Stomach (tissue), 9 donors: Measurements from ENCODE around the gene CD74. TPM values are rescaled to one million over a fixed set of nuclear protein-coding genes. Genes with fewer than 3 reads are reported as not detected.

Experiments used
- DNase-seq, 2 donors: peaks; one replicate each; pipeline versions ENCODE4 v3.0.0 to v3.0.0-alpha.2; 2013 to 2019
- H3K27ac ChIP-seq, 5 donors: fragments of 200-600 bp in 4 of 5; sonication (generic) in 4 of 5; one replicate each; pipeline ENCODE4 v1.5.1; 2013 to 2019; ENCODE audit warnings: mild to moderate bottlenecking in 1 of 5, moderate library complexity in 1 of 5
- H3K27me3 ChIP-seq, 3 donors: fragments of 200-600 bp; sonication (generic); one replicate each; pipeline ENCODE4 v1.5.1; 2017 to 2019; ENCODE audit warnings: mixed run types in 1 of 3
- H3K36me3 ChIP-seq, 4 donors: fragments of 200-600 bp; sonication (generic); 1 replicate in 3 of 4; 2 replicates in 1 of 4; pipeline ENCODE4 v1.5.1; 2016 to 2019
- H3K4me1 ChIP-seq, 4 donors: fragments of 200-600 bp; sonication (generic); one replicate each; pipeline ENCODE4 v1.5.1; 2016 to 2019
- H3K4me3 ChIP-seq, 4 donors: fragments of 200-600 bp; sonication (generic) in 3 of 4; one replicate each; pipeline ENCODE4 v1.5.1; 2016 to 2019; ENCODE audit warnings: mild to moderate bottlenecking in 1 of 4
- H3K9me3 ChIP-seq, 4 donors: fragments of 200-600 bp; sonication (generic); one replicate each; pipeline ENCODE4 v1.5.1; 2016 to 2019
- EP300 ChIP-seq: sonication (generic); formaldehyde crosslinking; IDR thresholded peaks from one replicate; pipeline ENCODE4 v1.6.1; 2017; ENCODE audit warnings: antibody characterized with exemption
- POLR2A ChIP-seq, 4 donors: fragments of 450-650 bp; IDR thresholded peaks; one replicate each; pipeline ENCODE4 v1.6.1; 2016; ENCODE audit warnings: antibody characterized with exemption in 4 of 4, control low read depth in 2 of 4, mild to moderate bottlenecking in 1 of 4, moderate library complexity in 1 of 4
- POLR2AphosphoS5 ChIP-seq, 3 donors: sonication (generic); formaldehyde crosslinking; IDR thresholded peaks; one replicate each; pipeline ENCODE4 v1.6.1; 2016; ENCODE audit warnings: antibody characterized with exemption in 3 of 3
- WGBS, 5 donors: extraction: QIAGEN DNeasy Blood & Tissue Kit in 3 of 5; methylation state at CpG; one replicate each; pipeline versions ENCODE4 v1.1.5 to v1.1.7; 2013 to 2018; 5-methylcytosine and 5-hydroxymethylcytosine counted together
- intact Hi-C: fragments of 100-400 bp; cut with DNase I; formaldehyde crosslinking; loops from one replicate; pipeline ENCODE4 v1.15.1; 2023; ENCODE audit warnings: low total_unique reads
- polyA plus RNA-seq, 3 donors: library from polyadenylated mRNA; stranded (reverse); fragments of 200-250 nt; gene quantifications; one replicate each; pipeline ENCODE4 v1.2.3, GENCODE V29; 2013
- total RNA-seq, 5 donors: library from RNA; depleted of rRNA; stranded (reverse); fragments of >200 nt; gene quantifications; one replicate each; pipeline versions ENCODE4 v1.1.0 to v1.2.3, GENCODE V29; 2014 to 2016
- TF ChIP-seq, protein P1 (sequence below), 7 experiments: fragments of 450-650 bp in 4 of 7; fragments of 200-600 bp in 3 of 7; sonication (generic) in 3 of 7; IDR thresholded peaks; one replicate each; pipeline ENCODE4 v1.5.1; 2016 to 2019; ENCODE audit warnings: antibody characterized with exemption in 7 of 7, control low read depth in 2 of 7, mild to moderate bottlenecking in 1 of 7
- donor health status: healthy with polysubstance abuse.
- donor health status: Bipolar disorder and iron deficiency.
- donor health status: healthy.

The CD74 gene
- total and polyA plus RNA-seq, 8 donors = 102 to 1,185 (median 296) TPM

DNA sequence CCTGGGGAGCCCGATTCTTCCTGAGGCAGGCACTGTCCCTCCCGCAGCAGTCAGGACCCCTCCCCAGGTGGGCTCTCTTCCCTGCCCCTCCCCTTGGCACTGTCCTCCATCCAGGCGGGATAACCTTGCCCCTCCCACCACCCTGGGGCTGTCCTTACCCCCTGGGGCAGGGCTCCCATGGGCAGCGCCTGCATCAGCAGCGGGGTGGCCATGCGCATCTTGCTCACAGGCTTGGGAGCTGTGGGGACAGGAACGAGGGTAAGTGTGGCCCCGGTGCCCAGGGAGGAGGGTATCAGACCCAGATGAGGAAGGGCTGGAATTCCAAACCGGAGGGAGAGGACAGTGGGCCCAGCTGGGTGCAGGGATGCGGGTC is 6.0 kb downstream of the CD74 start:
- DNase-seq = no peak
- Histone ChIP-seq H3K27me3 (no peaks in the 10 kb centered on the region), H3K4me3 (peak overlapping the region in 1 of 4 donors; percentile 57), H3K9me3 (no peaks in the 10 kb centered on the region), H3K27ac (no peak overlapping the region), H3K4me1 (peaks cover 10 to 38% (median 30%) of the 10 kb centered on the region in 4 donors), H3K36me3 (peaks cover 38 to 74% (median 53%) of the 10 kb centered on the region in 4 donors)
- WGBS, 5 donors = 70 to 82% (median 75%) methylated on average over 10 of the region's 10 CpGs
- no peak for TF ChIP-seq POLR2A (IDR thresholded peaks at IDR 0.05)
- TF ChIP-seq EP300 = no peak
- no peak for TF ChIP-seq POLR2AphosphoS5 (IDR thresholded peaks at IDR 0.05)
- TF ChIP-seq, protein P1, sequence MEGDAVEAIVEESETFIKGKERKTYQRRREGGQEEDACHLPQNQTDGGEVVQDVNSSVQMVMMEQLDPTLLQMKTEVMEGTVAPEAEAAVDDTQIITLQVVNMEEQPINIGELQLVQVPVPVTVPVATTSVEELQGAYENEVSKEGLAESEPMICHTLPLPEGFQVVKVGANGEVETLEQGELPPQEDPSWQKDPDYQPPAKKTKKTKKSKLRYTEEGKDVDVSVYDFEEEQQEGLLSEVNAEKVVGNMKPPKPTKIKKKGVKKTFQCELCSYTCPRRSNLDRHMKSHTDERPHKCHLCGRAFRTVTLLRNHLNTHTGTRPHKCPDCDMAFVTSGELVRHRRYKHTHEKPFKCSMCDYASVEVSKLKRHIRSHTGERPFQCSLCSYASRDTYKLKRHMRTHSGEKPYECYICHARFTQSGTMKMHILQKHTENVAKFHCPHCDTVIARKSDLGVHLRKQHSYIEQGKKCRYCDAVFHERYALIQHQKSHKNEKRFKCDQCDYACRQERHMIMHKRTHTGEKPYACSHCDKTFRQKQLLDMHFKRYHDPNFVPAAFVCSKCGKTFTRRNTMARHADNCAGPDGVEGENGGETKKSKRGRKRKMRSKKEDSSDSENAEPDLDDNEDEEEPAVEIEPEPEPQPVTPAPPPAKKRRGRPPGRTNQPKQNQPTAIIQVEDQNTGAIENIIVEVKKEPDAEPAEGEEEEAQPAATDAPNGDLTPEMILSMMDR (IDR thresholded peaks at IDR 0.05) = no peak
- intact Hi-C loops = no loop called here

- intact Hi-C loops = no loop called here
- H3K4me1 ChIP-seq = peaks cover 10 to 37% (median 25%) of the 10 kb centered on the region in 4 donors
- H3K27ac ChIP-seq = no peak overlapping the region
- H3K9me3 ChIP-seq = no peaks in the 10 kb centered on the region
- no peak for DNase-seq
- TF ChIP-seq EP300 (no peak), POLR2A (IDR thresholded peaks at IDR 0.05) (no peak), POLR2AphosphoS5 (IDR thresholded peaks at IDR 0.05) (no peak)
- TF ChIP-seq, protein P1 (IDR thresholded peaks at IDR 0.05) = no peak
- WGBS, 5 donors = 82 to 94% (median 91%) methylated on average over 4 of the region's 4 CpGs
- no peak overlapping the region for H3K4me3 ChIP-seq
- peaks cover 42 to 79% (median 58%) of the 10 kb centered on the region in 4 donors for H3K36me3 ChIP-seq
- H3K27me3 ChIP-seq = no peaks in the 10 kb centered on the region
These were observed 6.5 kb downstream of the CD74 start for GRCh38 chr5:150406103-150406722.

- Histone ChIP-seq H3K9me3 (no peaks in the 10 kb centered on the region), H3K36me3 (peaks cover 53 to 89% (median 69%) of the 10 kb centered on the region in 4 donors), H3K4me3 (no peak overlapping the region), H3K27ac (no peak overlapping the region), H3K27me3 (no peaks in the 10 kb centered on the region), H3K4me1 (peaks cover 3 to 31% (median 15%) of the 10 kb centered on the region in 4 donors)
- WGBS, 5 donors = 58 to 90% (median 87%) methylated on average over 7 to 9 of the region's 9 CpGs
- TF ChIP-seq POLR2A (IDR thresholded peaks at IDR 0.05) = no peak
- TF ChIP-seq, protein P1 (IDR thresholded peaks at IDR 0.05) = no peak
- no peak for TF ChIP-seq POLR2AphosphoS5 (IDR thresholded peaks at IDR 0.05)
- TF ChIP-seq EP300 = no peak
- intact Hi-C loops = no loop called here
- no peak for DNase-seq
These were observed 7.5 kb downstream of the CD74 start for GRCh38 chr5:150404941-150405816.

DNA sequence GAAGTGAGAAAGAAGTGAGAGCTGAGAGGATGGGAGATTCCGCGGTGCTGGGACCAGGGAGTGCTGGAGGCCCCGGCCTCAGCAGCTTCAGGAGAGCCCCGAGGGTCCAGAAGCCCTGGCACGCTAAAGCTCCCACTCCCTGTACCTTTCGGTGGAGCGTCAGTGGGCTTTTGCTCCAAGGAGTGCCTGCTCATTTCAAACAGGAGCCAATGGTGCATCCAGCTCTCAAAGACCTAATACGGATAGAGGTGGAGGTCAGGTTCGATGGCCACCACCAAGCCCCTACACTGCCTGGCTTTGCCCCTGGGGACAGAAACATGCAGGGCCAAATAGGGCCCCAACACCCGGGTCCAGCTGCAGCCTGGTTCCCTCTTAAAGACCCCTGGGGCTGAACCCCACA is 8.2 kb downstream of the CD74 start:
- Histone ChIP-seq H3K4me3 (no peak overlapping the region), H3K27ac (no peak overlapping the region), H3K9me3 (no peaks in the 10 kb centered on the region), H3K4me1 (peaks cover 0 to 27% (median 9%) of the 10 kb centered on the region in 4 donors), H3K27me3 (no peaks in the 10 kb centered on the region), H3K36me3 (peaks cover 59 to 96% (median 75%) of the 10 kb centered on the region in 4 donors)
- no peak for DNase-seq
- WGBS, 5 donors = 91 to 95% (median 94%) methylated on average over 5 to 10 of the region's 10 CpGs
- intact Hi-C loops = no loop called here
- TF ChIP-seq, protein P1 (IDR thresholded peaks at IDR 0.05) = no peak
